SU-DHL-6 (cell line): Measurements from ENCODE around the gene GOLM1.

Source experiments
- H2AFZ ChIP-seq: fragments of 200-600 bp; sonication (generic); 2 replicates; pipeline ENCODE4 v1.6.1; 2014; ENCODE audit warnings: low read depth, mild to moderate bottlenecking, moderate library complexity, mixed read lengths, antibody characterized with exemption, low read length; ENCODE audit not compliant: severe bottlenecking
- H3F3A ChIP-seq: fragments of 200-600 bp; shearing (Covaris generic); 2 replicates; pipeline ENCODE4 v1.6.0; 2016; ENCODE audit warnings: antibody characterized with exemption, mild to moderate bottlenecking; ENCODE audit not compliant: insufficient read depth
- H3K27ac ChIP-seq: fragments of 200-600 bp; sonication (generic); 2 replicates; pipeline ENCODE4 v1.5.1; 2016; ENCODE audit warnings: low read depth, mild to moderate bottlenecking, low read length, moderate library complexity, mixed read lengths
- H3K27me3 ChIP-seq: fragments of 200-600 bp; sonication (generic), shearing (Covaris generic); 2 replicates; pipeline ENCODE4 v1.6.0; 2014; ENCODE audit warnings: mild to moderate bottlenecking, low read length
- H3K36me3 ChIP-seq: fragments of 200-600 bp; sonication (generic); 2 replicates; pipeline ENCODE4 v1.6.1; 2014; ENCODE audit warnings: mild to moderate bottlenecking, low read length, mixed read lengths
- H3K4me2 ChIP-seq: fragments of 300-600, 200-600 bp; shearing (Covaris generic), sonication (generic); 2 replicates; pipeline ENCODE4 v1.6.0; 2014; ENCODE audit warnings: low read length, low read depth, mild to moderate bottlenecking; ENCODE audit not compliant: poor library complexity, severe bottlenecking
- H3K4me3 ChIP-seq: fragments of 200-600 bp; sonication (generic); 2 replicates; pipeline ENCODE4 v1.5.1; 2014; ENCODE audit warnings: antibody characterized with exemption, low read length, mild to moderate bottlenecking, mixed read lengths; ENCODE audit not compliant: insufficient read depth, poor library complexity, severe bottlenecking
- H3K79me2 ChIP-seq: fragments of 200-600 bp; sonication (generic); 2 replicates; pipeline ENCODE4 v1.6.1; 2014; ENCODE audit warnings: mild to moderate bottlenecking, low read length, moderate library complexity; ENCODE audit not compliant: insufficient read depth
- H3K9ac ChIP-seq: fragments of 200-600 bp; sonication (generic); 2 replicates; pipeline ENCODE4 v1.7.0; 2014; ENCODE audit warnings: mild to moderate bottlenecking, low read length
- H3K9me2 ChIP-seq: fragments of 200-600 bp; sonication (generic); replicated peaks from 2 replicates; pipeline ENCODE4 v1.6.1; 2014; ENCODE audit warnings: low read length; ENCODE audit not compliant: insufficient read depth
- H3K9me3 ChIP-seq: fragments of 200-600 bp; sonication (generic); 2 replicates; pipeline ENCODE4 v1.6.1; 2014; ENCODE audit warnings: low read length, mixed read lengths; ENCODE audit not compliant: insufficient read depth
- H4K20me1 ChIP-seq: fragments of 200-600 bp; sonication (generic); 2 replicates; pipeline ENCODE4 v1.6.1; 2014; ENCODE audit warnings: low read depth, mild to moderate bottlenecking, antibody characterized with exemption, low read length, moderate library complexity, mixed read lengths
- CTCF ChIP-seq: fragments of 200-600 bp; sonication (generic); IDR thresholded peaks from one replicate; pipeline ENCODE4 v1.5.1; 2017; ENCODE audit warnings: antibody characterized with exemption, mild to moderate bottlenecking, low read length, moderate library complexity; ENCODE audit not compliant: insufficient read depth, poor library complexity, severe bottlenecking
- EZH2phosphoT487 ChIP-seq: fragments of 200-600 bp; sonication (generic), shearing (Covaris generic); conservative IDR thresholded peaks from 2 replicates; pipeline ENCODE4 v1.6.1; 2018; ENCODE audit warnings: mild to moderate bottlenecking, antibody characterized with exemption, low read length, moderate library complexity, mixed read lengths

Gene GOLM1

GRCh38 chr9:86126998-86127972 is 27.9 kb upstream of the GOLM1 start:
- no peak overlapping the region for H3K4me2 ChIP-seq
- H3K9ac ChIP-seq: no peak overlapping the region
- H2AFZ ChIP-seq: no peak overlapping the region
- no peak overlapping the region for H3K27ac ChIP-seq
- H3K79me2 ChIP-seq: no peaks in the 10 kb centered on the region
- no peaks in the 10 kb centered on the region for H3K27me3 ChIP-seq
- H4K20me1 ChIP-seq: no peaks in the 10 kb centered on the region
- no peak overlapping the region for H3K4me3 ChIP-seq
- no peaks in the 10 kb centered on the region for H3F3A ChIP-seq
- no peaks in the 10 kb centered on the region for H3K9me3 ChIP-seq
- H3K36me3 ChIP-seq: no peaks in the 10 kb centered on the region
- no peaks in the 10 kb centered on the region for H3K9me2 ChIP-seq
- no peak for TF ChIP-seq EZH2phosphoT487
- TF ChIP-seq CTCF: no peak

GRCh38 chr9:86122311-86122710 is 23.0 kb upstream of the GOLM1 start:
- no peaks in the 10 kb centered on the region for H3K27me3 ChIP-seq
- H3F3A ChIP-seq: no peaks in the 10 kb centered on the region
- no peaks in the 10 kb centered on the region for H3K9me3 ChIP-seq
- H3K27ac ChIP-seq: no peak overlapping the region
- no peak overlapping the region for H3K9ac ChIP-seq
- no peak overlapping the region for H2AFZ ChIP-seq
- no peak overlapping the region for H3K4me3 ChIP-seq
- no peak overlapping the region for H3K4me2 ChIP-seq
- no peaks in the 10 kb centered on the region for H4K20me1 ChIP-seq
- H3K36me3 ChIP-seq: no peaks in the 10 kb centered on the region
- no peaks in the 10 kb centered on the region for H3K79me2 ChIP-seq
- H3K9me2 ChIP-seq: no peaks in the 10 kb centered on the region
- TF ChIP-seq EZH2phosphoT487 (no peak), CTCF (no peak)

GRCh38 chr9:86119457-86119856 is 20.1 kb upstream of the GOLM1 start:
- no peaks in the 10 kb centered on the region for H3F3A ChIP-seq
- H3K27me3 ChIP-seq: no peaks in the 10 kb centered on the region
- H3K9me2 ChIP-seq: no peaks in the 10 kb centered on the region
- no peaks in the 10 kb centered on the region for H4K20me1 ChIP-seq
- H3K36me3 ChIP-seq: no peaks in the 10 kb centered on the region
- no peak overlapping the region for H2AFZ ChIP-seq
- H3K9me3 ChIP-seq: no peaks in the 10 kb centered on the region
- H3K4me2 ChIP-seq: no peak overlapping the region
- H3K79me2 ChIP-seq: no peaks in the 10 kb centered on the region
- no peak for TF ChIP-seq CTCF
- no peak for TF ChIP-seq EZH2phosphoT487
- H3K4me3 ChIP-seq: no peak overlapping the region
- no peak overlapping the region for H3K27ac ChIP-seq
- H3K9ac ChIP-seq: no peak overlapping the region
